Breast epithelium (tissue), 3 donors: Measurements from ENCODE around the gene TEC.

Experiments
- POLR2A ChIP-seq: fragments of 450-650 bp; IDR thresholded peaks from one replicate; pipeline ENCODE4 v1.6.1; 2016; ENCODE audit warnings: antibody characterized with exemption, mild to moderate bottlenecking, moderate library complexity
- POLR2AphosphoS5 ChIP-seq, 3 donors: sonication (generic); formaldehyde crosslinking; IDR thresholded peaks; one replicate each; pipeline ENCODE4 v1.6.1; 2017; ENCODE audit warnings: antibody characterized with exemption in 3 of 3
- TF ChIP-seq, protein P1 (sequence below), 3 donors: fragments of 450-650 bp; IDR thresholded peaks; one replicate each; pipeline ENCODE4 v1.5.1; 2016 to 2017; ENCODE audit warnings: antibody characterized with exemption in 3 of 3, mild to moderate bottlenecking in 3 of 3, moderate library complexity in 3 of 3

DNA sequence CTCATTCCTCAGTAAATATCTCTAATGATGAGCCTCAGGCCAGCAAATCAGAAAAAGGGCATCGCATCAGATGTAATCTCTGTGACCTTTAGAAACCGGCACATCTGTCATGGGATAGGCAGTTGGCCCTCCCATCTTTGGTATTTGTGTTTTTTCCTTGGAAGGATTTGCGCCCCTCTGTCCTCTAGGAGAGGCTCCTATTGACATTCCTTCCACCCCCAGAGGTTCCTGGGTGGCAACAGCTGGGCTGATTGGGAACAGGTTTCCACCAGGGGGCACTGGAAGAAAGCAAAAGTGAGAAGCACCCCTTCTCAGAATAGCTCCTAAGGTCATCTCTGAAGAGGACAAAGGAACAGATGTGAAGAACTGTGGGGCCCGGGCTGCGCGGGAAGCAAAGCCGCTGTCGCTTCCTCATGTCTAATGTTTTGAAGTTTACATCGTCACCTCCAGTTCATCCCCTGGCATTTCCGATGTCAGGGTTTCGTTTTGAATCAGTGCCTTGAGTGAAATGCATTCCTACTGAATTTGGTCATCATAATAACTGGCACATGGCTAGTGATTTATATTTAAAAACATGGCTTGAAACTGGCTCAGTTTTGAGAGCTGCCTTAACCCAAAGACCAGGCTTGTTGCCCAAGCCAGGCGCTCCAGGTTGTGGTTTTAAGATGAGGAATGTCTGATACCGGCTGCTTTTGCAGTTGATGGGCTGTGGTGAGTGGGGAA lies 141.8 kb downstream of the TEC start:
- TF ChIP-seq, protein P1, sequence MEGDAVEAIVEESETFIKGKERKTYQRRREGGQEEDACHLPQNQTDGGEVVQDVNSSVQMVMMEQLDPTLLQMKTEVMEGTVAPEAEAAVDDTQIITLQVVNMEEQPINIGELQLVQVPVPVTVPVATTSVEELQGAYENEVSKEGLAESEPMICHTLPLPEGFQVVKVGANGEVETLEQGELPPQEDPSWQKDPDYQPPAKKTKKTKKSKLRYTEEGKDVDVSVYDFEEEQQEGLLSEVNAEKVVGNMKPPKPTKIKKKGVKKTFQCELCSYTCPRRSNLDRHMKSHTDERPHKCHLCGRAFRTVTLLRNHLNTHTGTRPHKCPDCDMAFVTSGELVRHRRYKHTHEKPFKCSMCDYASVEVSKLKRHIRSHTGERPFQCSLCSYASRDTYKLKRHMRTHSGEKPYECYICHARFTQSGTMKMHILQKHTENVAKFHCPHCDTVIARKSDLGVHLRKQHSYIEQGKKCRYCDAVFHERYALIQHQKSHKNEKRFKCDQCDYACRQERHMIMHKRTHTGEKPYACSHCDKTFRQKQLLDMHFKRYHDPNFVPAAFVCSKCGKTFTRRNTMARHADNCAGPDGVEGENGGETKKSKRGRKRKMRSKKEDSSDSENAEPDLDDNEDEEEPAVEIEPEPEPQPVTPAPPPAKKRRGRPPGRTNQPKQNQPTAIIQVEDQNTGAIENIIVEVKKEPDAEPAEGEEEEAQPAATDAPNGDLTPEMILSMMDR (IDR thresholded peaks at IDR 0.05) = peak in 1 of 3 donors; percentile 34
- no peak for TF ChIP-seq POLR2A
- peak in 1 of 3 donors; percentile 14 for TF ChIP-seq POLR2AphosphoS5 (IDR thresholded peaks at IDR 0.05)
